GM21529 (cell line): ENCODE results near the gene KRT5.

Source experiments
- ATAC-seq: cut with Tn5 transposase; IDR thresholded peaks from one replicate; pipeline ENCODE4 v1.9.1; 2021; ENCODE audit not compliant: unreplicated experiment

Gene KRT5

DNA sequence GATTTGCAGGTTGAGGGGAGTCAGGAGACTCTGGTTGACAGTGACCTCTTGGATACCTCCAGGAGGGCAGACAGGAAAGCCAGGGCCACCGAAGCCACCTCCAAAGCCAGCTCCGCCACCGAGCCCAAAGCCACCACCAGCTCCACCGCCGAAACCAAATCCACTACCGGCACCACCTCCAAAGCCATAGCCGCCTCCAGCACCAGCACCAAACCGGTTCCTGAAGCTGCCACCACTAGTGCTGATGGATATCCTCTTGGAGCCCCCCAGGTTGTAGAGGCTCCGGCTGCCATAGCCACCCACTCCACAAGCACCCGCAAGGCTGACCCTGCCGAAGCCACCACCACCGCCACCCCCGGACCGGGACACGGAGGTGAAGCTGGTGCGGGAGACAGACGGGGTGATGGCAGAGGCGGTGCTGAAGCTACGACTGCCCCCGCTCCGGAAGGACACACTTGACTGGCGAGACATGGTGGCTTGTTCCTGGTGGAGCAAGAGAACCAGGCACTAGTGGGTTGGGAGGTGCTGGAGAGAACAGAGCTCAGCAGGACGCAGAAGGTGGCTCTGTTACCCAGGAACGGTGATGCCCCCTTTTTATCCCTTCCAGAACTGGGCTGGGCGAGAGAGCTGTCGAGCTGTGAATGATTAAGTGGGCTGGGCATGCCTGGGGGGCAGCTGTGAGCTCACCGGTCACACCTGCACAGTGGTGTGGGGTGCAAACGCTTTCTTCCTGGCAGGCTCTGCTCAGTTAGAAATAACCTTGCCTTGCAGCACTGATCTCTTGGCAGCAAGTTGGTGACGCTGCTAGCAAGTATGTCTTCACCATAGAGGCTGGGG lies at the start of gene KRT5:
KRT5 (minus strand) TSS at position 569 of the 837 bp plus-strand sequence; CDS start at position 471, 98 bp downstream.
- ATAC-seq: no peak

DNA sequence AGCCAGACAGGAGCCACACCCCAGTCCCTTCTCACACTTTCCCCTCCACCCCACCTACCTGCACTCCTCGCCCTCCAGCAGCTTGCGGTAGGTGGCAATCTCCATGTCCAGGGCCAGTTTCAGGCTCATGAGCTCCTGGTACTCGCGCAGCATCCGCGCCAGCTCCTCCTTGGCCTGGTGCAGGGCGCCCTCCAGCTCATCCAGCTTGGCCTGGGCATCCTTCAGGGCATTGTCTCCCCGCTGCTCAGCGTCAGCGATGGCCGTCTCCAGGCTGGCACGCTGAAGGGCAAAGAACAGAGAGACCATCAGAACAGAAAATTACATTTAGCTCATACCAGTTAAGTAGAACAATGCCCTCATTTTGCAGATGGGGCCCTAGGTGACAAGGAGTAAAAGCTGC lies 47.9 kb upstream of the KRT5 start:
- ATAC-seq: no peak

DNA sequence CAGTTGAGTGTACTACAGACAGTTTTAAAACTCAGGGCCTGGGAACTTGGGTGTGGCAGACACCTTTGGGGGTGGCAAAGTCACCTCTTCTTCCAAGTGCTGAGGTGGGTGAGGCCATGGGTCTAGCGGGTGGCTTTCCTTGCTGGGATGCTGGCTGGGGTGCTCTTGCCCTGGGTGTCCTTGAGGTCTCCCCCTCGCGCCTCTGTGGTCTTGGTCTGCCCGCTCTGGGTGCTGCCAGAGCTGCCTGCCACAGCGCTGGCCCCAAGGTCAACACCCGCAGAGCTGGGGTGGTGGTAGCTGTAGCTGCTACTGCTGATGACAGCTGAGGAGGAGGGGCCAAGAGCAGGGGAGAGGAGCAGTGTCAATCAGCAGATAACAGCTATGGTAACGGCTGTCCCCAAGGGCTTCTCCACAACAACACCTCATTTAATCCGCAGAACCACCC lies 46.7 kb upstream of the KRT5 start:
- no peak for ATAC-seq

DNA sequence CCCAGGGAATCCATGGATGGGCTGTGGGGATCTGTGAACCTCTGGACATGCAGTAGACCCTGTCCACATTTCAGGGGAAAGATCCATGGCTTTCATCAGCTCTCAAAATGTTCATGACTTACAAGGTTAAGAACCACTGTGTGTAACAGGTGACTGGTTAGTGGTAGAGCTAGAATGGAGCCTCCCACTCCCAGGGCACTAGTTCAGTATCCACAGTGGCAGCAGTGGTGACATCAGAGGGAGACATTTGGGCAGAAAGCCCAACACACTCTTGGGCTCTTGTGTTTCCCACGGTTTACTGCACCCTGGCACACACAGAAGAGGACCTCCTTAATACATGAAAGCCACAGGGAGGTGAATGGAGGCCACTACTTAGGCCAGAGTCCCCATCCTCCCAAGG lies 44.4 kb upstream of the KRT5 start:
- no peak for ATAC-seq

DNA sequence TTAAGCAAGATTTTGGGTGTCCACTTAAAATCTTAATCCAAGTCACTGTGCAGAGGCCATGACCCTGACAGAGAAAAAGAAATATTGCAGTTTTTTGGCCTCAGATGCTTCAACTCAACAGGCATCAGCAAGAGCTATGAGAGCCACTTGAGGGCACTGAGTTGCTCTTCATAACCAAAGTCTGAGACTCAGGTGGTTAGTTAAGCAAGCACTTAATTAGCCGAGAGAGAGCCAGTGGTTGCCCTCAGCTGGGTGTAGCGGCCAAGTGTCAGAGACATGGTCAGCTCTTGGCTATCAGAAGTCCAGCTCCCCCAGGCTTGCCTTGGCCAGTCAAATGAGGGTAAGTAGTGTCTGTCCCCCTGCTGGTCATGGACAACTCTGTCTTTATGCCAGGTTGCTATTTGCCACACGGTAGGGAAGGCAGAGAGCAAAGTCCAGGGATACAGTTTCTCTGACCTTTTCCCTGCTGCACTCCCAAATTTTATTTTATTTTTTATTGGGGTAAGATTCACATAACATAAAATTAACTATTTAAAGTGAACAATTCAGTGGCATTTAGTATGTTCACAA lies 41.8 kb upstream of the KRT5 start:
- ATAC-seq: no peak

DNA sequence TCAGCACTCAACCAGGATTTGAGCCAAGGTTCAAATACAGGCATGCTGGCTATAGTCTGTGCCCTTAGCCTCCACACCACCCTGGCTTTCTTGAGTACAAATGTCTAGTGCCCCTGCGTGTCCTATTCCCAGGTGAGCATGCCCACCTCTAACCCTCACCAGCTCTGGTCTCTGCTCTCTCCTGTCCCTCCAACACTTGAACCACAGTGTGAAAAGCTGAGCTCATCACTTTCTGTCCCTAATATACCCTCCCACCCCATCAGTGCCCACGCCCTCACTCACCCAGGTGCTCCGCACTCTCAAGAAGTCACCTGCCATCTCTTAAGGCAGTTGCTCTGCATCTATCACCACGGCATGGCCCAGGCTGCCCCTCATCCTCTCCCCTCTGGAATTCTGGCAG lies 39.8 kb upstream of the KRT5 start:
- ATAC-seq: no peak

DNA sequence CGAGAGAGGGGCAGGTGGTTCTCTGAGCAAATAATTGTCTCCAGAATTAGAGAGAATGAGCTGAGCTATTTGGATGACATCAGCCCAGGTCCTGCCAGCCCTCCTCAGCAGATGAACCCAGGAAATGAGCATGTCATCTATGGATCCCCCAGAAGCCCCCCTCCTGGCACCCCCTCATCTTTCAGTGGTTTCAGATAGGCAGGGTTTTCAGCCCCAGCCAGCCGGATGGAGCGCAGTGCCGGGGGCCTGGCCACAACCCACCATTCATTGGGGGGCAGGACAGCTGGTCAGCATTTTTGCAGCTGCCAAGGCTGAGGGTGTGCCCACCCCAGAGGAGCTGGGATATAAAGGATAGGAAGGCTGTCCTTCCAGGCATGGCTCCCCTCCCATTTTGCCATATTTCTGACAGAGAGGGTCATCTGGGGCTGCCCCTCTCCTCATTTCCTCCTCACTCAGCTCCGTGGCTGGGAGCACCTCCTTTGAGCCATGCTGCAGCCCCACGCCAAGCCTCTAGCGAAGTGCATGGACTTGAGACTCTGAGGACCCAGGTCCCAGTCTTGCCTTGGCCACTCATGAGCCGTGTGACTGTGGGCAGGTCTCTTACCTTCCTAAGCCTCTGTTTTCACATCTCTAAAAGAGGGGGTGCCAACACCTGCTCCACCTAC lies 38.7 kb upstream of the KRT5 start:
- no peak for ATAC-seq

DNA sequence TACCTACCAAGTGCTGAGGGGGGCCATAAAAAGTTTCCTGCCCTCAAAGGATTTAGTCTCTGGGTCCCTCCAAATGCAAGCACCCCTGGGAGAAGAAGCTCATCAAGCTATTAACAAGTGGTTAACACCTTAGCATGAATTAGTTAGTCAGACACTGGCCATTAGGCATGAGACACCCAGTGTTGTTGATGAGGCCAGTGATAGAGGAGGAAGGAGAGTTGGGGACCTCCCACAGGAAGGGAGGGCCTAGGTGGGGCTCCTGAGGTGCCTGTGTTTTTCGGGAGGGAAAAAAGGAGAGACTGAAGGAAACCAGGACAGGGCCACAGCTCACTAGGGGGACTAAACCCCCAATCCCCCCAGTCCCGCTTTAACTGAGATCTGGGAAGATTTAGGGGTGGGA lies 37.3 kb upstream of the KRT5 start:
- no peak for ATAC-seq

DNA sequence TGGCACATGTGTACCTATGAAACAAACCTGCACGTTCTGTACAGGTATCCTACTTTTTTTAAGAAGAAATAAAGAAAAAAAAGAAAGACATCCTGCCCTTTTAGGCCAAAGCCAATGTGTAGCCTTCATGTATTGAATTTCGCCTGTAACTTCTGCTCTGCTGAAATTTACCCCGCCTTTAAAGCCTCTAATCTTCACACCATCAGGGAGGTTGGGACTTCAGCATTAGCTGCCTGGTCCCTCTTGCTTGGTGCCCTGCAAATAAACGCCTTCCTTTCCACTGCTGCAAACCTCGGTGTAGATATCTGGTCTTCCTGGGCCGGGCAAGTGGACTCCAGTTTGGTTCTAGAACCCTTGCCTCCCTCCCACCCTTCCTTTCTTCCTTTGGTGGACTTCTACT lies 35.4 kb upstream of the KRT5 start:
- no peak for ATAC-seq

DNA sequence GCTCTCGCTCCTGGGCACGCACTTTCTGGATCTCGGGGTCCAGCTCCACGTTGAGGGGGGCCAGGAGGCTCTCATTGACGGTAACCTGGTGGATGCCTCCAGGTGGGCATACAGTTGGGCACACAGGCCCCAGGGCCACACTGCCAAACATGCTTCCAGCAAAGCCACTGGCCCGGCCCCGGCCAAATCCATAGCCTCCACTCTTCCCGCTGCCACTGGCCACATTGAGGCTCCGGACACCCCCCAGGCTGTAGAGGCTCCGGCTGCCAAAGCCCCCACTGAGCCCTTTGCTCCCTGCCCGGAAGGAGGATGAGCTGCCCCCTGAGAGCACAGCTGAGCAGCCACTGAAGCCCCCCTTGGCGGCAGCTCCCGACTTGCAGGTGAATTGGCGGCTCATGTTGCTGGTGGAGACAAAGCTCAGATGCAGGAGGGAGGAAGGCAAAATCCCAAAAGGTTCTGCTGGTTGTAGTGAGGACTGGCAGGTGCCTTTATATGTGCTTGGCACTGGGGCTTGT lies 32.5 kb upstream of the KRT5 start, which contains the start of gene KRT71:
KRT71 (minus strand) TSS at position 465 of the 515 bp plus-strand sequence; CDS start at position 397, 68 bp downstream.
- ATAC-seq: no peak

DNA sequence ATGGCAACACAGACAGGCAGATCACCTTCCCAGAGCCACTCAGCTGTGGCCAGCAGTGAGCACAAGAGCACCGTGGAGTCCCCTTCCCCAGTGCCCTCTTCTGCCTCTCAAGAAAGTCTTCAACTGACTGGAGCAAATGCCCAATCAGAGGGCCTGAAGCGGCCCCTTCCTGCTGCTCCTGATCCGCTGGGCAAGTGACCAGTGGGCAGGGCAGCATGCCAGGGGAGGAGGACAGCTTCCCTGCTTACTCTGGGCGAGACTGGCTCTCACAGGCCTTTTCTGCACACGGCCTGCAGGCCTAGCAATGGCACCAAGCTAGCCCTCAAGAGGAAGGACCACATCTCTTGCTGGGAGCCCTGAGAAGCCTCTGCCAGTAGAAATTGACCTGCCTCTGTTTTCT lies 31.9 kb upstream of the KRT5 start:
- no peak for ATAC-seq

DNA sequence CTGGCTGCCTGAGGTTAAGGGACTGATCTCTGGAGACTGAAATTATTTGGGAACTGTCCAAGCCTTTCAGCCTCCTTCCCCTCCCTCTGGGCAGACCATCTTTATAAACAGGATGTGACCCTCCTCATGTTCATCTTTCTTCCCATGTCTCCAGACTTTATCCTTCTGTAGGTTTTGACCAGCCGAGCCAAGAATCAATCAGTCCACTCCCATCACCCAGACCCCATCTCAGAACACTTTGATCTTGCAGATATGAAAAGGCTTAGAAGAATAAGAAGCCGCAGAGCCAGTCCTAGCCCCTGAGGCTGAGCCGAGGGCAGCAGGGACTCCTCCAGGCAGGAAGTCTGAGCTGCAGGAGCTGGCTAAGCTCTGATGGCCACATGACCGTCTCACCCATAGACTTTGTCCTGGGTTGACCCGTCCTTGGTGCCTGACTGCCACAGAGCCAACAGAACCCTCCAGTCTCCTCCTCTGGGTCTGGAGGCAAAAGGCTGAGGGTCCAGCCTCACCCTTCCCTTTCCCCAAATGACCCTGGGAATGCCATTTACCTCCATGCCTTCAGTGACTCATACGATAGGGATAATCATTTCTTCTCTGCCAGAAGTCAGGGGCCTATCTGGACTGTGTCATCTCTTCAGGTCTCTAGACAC lies 31.1 kb upstream of the KRT5 start:
- no peak for ATAC-seq

DNA sequence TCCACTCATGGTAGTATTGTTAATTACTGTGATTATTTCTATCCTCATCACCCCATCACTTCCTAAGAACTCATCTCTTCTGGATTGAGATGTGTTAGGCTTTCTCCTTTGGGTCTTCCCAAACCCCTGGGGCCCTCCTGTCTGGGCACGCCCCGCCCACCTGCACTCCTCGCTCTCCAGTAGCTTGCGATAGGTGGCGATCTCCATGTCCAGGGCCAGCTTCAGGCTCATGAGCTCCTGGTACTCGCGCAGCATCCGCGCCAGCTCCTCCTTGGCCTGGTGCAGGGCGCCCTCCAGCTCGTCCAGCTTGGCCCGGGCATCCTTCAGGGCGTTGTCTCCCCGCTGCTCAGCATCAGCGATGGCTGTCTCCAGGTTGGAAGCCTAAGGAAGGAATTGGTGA lies 25.9 kb upstream of the KRT5 start:
- no peak for ATAC-seq

DNA sequence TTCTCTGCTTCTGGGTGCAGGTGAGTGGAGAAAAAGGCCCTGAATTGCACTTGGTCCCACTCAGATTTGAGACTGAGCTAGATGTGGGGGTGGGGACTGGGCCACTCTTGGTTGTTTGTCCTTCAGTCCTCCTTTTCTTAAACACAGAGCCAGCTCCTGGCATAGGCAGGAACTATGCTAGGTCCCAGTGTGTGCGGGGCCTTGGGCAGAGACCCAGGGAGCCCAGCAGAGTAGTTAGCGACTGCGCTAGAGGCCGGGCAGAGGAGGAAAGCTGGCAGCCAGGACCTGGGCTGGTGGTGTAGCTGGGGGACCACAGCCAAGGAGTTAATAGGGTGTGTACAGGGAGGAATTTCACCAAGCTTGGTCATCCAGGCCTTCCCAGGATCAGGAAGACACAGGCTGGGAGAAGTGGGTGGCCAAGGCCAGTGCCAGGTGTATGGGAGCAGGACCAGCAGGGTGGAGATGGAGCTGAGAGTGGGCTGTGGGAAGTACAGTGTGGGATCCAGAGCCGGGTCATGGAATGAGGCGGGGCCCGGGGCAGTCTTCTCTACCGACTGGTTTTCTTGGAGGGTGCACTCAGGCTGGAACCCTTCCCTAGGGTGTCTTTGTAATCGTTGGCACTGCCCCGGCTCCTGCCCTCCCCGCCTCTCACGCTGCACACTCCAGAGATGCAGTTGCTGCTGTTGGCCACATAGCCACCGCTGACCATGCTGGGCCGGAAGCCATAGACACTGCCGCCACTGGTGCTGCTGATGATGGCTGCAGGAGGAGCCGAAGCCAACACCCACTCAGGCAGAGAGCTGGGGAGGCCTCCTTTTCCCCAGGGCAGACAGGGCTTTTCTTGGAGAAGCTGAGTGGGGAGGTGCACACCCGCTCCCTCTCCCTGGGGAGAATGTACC lies 24.0 kb upstream of the KRT5 start:
- ATAC-seq: no peak

DNA sequence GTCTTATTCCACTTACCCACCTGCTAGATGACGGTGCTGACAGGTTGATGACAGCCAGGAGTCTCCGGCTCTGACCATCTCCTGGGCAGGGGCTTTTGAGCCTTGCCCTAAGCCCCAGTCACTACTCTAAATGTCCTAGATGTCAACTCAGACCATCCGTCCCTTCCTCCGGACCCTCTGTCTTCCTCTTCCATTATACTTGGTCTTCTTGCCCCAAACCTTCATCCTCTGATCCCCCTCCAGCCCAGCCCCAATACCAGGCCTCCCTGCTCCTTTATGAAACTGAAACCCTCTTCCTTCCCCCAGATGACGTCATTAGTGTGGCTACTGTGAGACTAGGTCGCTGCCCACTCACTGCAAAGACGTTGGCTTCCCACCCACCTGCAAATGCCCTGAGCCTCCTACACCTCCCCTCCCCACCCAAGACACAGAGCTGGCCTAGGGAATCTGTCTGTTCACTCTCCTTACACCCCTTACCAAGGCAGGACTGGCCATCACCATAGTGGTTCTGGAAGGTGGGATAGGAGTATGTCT lies 22.7 kb upstream of the KRT5 start:
- no peak for ATAC-seq

DNA sequence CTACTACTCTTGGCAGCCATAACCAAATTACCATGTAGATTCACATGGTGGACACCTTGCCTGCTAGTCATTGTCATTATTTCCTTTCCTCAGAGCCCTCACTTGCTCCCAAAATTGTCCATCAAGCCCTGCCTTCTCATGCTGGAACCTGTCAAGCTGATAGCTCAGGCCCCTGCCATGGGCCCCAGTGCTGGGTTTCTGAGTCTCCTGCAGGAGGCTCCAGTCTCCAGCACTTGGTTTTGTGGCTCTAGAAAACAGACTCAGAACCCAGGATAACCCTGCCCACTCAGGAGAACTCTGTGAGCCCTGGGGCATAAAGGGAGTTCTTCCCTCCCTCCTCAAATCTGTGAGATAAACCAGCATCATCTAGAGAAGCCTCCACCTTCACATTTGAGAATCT lies 22.0 kb upstream of the KRT5 start:
- no peak for ATAC-seq

DNA sequence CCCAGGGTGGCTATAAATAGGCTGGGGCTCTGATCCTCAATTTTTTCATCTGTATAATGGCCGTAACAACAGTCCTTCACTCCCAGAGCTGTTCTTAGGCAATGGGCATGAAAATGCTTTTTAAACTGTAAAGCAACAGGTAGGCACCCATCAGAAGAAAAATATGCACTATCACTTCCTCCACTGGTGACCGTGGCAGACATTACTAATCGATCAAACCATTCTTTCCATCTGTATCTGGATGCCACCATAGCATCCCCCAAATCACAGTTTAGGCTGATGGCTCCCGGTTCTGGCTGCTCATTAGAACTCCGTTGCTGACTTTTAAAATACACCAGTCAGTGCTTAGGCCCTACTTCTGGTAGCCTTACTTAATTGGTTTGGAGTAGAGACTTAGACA lies 21.5 kb upstream of the KRT5 start:
- no peak for ATAC-seq

DNA sequence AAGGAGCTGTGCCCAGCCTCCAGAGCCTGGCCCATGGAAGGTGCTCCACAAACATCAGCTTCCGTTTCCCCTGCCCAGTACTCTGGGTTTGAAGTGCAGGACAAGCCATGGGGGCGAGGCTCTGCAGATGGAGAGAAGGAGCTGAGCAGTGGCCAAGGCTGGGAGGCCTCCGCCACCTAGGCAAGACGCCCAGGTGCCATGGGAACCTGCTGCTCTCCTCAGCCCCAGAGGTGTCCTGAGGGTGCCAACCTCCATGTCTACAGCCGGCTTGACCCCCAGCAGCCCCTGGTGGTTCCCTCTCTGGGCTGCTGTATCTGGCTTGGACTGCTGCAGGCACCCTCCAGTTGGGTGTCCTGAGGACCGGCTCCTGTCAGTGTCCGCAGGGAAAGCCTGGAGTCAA lies 20.3 kb upstream of the KRT5 start:
- ATAC-seq: no peak

DNA sequence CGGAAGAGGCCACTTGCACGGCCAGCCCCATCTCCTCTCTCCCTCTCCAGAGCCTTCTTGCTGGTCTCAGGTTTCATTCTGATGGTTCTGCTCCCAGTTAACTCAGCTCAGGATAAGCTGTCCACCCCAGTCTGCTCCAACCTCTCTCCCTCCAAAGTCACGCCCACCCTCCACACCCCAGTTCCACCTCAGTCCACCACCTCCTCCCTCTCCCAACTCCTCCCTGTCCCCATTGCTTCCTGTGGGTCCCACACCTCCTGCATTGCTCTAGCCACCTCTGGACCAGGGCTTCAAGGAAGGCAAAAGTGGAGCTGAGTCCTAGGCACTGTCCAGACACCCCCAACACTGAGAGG lies 19.6 kb upstream of the KRT5 start:
- no peak for ATAC-seq
